Measurements from ENCODE around the gene GNAL.
A peak's percentile ranks its signal among the peaks of the same experiment; 100 is the strongest.

Gene GNAL

GRCh38 chr18:11817229-11817628, 128.2 kb downstream of the GNAL start:
- DNase-seq: no peak

- no peak for DNase-seq
These were observed 129.6 kb downstream of the GNAL start for GRCh38 chr18:11818486-11819203.

GRCh38 chr18:11819938-11820337, 130.9 kb downstream of the GNAL start:
- DNase-seq: no peak

- no peak for DNase-seq
These were observed 131.6 kb downstream of the GNAL start for GRCh38 chr18:11820697-11821096.

GRCh38 chr18:11821208-11821607, 132.1 kb downstream of the GNAL start:
- DNase-seq: no peak

- DNase-seq: no peak
These were observed 132.7 kb downstream of the GNAL start for GRCh38 chr18:11821643-11822237.

- no peak for DNase-seq
These were observed 134.5 kb downstream of the GNAL start for GRCh38 chr18:11823545-11823944.

- no peak for DNase-seq
These were observed 137.8 kb downstream of the GNAL start for GRCh38 chr18:11826836-11827235.

GRCh38 chr18:11828786-11829432, 139.8 kb downstream of the GNAL start:
- DNase-seq: no peak

- DNase-seq: no peak
These were observed 141.5 kb downstream of the GNAL start for GRCh38 chr18:11830585-11830984.

GRCh38 chr18:11831921-11832320, 142.9 kb downstream of the GNAL start:
- no peak for DNase-seq

GRCh38 chr18:11834772-11835171, 145.7 kb downstream of the GNAL start:
- DNase-seq: no peak

- no peak for DNase-seq
These were observed 150.5 kb downstream of the GNAL start for GRCh38 chr18:11839556-11839955.

- DNase-seq: no peak
These were observed 151.4 kb downstream of the GNAL start for GRCh38 chr18:11840493-11840892.

GRCh38 chr18:11842562-11842961, 153.5 kb downstream of the GNAL start:
- no peak for DNase-seq

GRCh38 chr18:11844436-11844835, 155.4 kb downstream of the GNAL start:
- no peak for DNase-seq

GRCh38 chr18:11845654-11846053, 156.6 kb downstream of the GNAL start:
- no peak for DNase-seq

GRCh38 chr18:11847811-11848210, 158.7 kb downstream of the GNAL start:
- DNase-seq: no peak

- DNase-seq: no peak
These were observed 160.2 kb downstream of the GNAL start for GRCh38 chr18:11849279-11849678.

GRCh38 chr18:11849841-11850634, 161.0 kb downstream of the GNAL start:
- DNase-seq: peak; percentile 94

GRCh38 chr18:11850821-11851145, 161.7 kb downstream of the GNAL start:
- no peak for DNase-seq

GRCh38 chr18:11851146-11851805, 162.2 kb downstream of the GNAL start, which contains the start of gene CHMP1B:
CHMP1B (plus strand) TSS chr18:11851413; CDS start chr18:11851512, 99 bp downstream.
- DNase-seq: peak; percentile 97

GRCh38 chr18:11851806-11852337, 162.8 kb downstream of the GNAL start:
- DNase-seq: peak; percentile 19

Data from fibroblast of skin of right quadriceps (primary cell).